HuH-7 (cell line): ENCODE results near the gene RPUSD3.
"Not testable (repeated sequence)": the region's sequence is repeated elsewhere in the genome, so short reads cannot be mapped to it uniquely, and the experiment has no call there.

Experiments used
- DNase-seq: peaks from one replicate; pipeline ENCODE4 v3.0.0; 2011; ENCODE audit warnings: low spot score

Gene RPUSD3

GRCh38 chr3:9843715-9844438, at the start of gene RPUSD3:
TSS of gene RPUSD3 (minus strand) at chr3:9844008. CDS start at chr3:9843990, 18 bp downstream.
- peak; percentile 100 for DNase-seq

- DNase-seq = no peak
These were observed 47.3 kb upstream of the RPUSD3 start for GRCh38 chr3:9891072-9891622.

GRCh38 chr3:9890249-9891071, 46.7 kb upstream of the RPUSD3 start, which contains the start of gene JAGN1:
TSS of gene JAGN1 (plus strand) at chr3:9890610. CDS start at chr3:9890723, 113 bp downstream.
- DNase-seq = peak; percentile 95

GRCh38 chr3:9889405-9889804, 45.6 kb upstream of the RPUSD3 start:
- DNase-seq = no peak

GRCh38 chr3:9888540-9888939, 44.7 kb upstream of the RPUSD3 start:
- no peak for DNase-seq

GRCh38 chr3:9887480-9887879, 43.7 kb upstream of the RPUSD3 start:
- DNase-seq = no peak

- no peak for DNase-seq
These were observed 42.5 kb upstream of the RPUSD3 start for GRCh38 chr3:9886328-9886727.

GRCh38 chr3:9884555-9885165, 40.9 kb upstream of the RPUSD3 start:
- peak; percentile 81 for DNase-seq

GRCh38 chr3:9883706-9884554, 40.1 kb upstream of the RPUSD3 start:
- DNase-seq = no peak

- DNase-seq = no peak
These were observed 37.6 kb upstream of the RPUSD3 start for GRCh38 chr3:9881441-9881840.

GRCh38 chr3:9879830-9880549, 36.2 kb upstream of the RPUSD3 start, which contains the start of gene CIDEC:
TSS of gene CIDEC (minus strand) at chr3:9880253. CDS start at chr3:9878486, 1,767 bp downstream.
- no peak for DNase-seq

GRCh38 chr3:9878700-9879099, 34.9 kb upstream of the RPUSD3 start:
- DNase-seq = peak; percentile 82

GRCh38 chr3:9876991-9877390, 33.2 kb upstream of the RPUSD3 start:
- no peak for DNase-seq

GRCh38 chr3:9876255-9876654, 32.4 kb upstream of the RPUSD3 start:
- DNase-seq = not testable (repeated sequence)

GRCh38 chr3:9875448-9875847, 31.6 kb upstream of the RPUSD3 start:
- DNase-seq = no peak

- DNase-seq = not testable (repeated sequence)
These were observed 28.3 kb upstream of the RPUSD3 start for GRCh38 chr3:9872067-9872466.

GRCh38 chr3:9870978-9871377, 27.2 kb upstream of the RPUSD3 start:
- no peak for DNase-seq

- DNase-seq = no peak
These were observed 26.1 kb upstream of the RPUSD3 start for GRCh38 chr3:9869955-9870354.

- DNase-seq = no peak
These were observed 23.3 kb upstream of the RPUSD3 start for GRCh38 chr3:9867106-9867505.

GRCh38 chr3:9866639-9867038, 22.8 kb upstream of the RPUSD3 start:
- DNase-seq = no peak
